H1 (cell line): ENCODE measurements around the gene MYO9B.

Experiments
- CTCF ChIP-seq, 3 experiments: IDR thresholded peaks; 1 replicate in 2 of 3; 2 replicates in 1 of 3; pipeline versions ENCODE4 v1.5.1 to v1.6.1; 2011; ENCODE audit warnings: low read length in 3 of 3, mild to moderate bottlenecking in 3 of 3, inconsistent platforms in 2 of 3, low read depth in 1 of 3, moderate library complexity in 1 of 3; ENCODE audit not compliant: insufficient read depth in 1 of 3; ENCODE audit errors: control extremely low read depth in 1 of 3
- EP300 ChIP-seq, 2 experiments: IDR thresholded peaks; 1 replicate in 1 of 2; 2 replicates in 1 of 2; pipeline ENCODE4 v1.6.1; 2011 to 2012; ENCODE audit warnings: low read depth in 2 of 2, low read length in 2 of 2, mild to moderate bottlenecking in 2 of 2, borderline replicate concordance in 1 of 2, inconsistent platforms in 1 of 2, moderate library complexity in 1 of 2
- EZH2 ChIP-seq: fragments of 200-600 bp; sonication (generic); IDR thresholded peaks from 2 replicates; pipeline ENCODE4 v1.7.1; 2012; ENCODE audit warnings: low read depth, mild to moderate bottlenecking, moderate library complexity, low read length, inconsistent platforms; ENCODE audit not compliant: severe bottlenecking
- POLR2AphosphoS5 ChIP-seq: IDR thresholded peaks from 2 replicates; pipeline ENCODE4 v1.6.1; 2011; ENCODE audit warnings: low read depth, low read length
- RNF2 ChIP-seq: fragments of 200-900, 300-1000 bp; sonication (generic); IDR thresholded peaks from 2 replicates; pipeline ENCODE4 v1.7.1; 2016; ENCODE audit warnings: borderline replicate concordance, low read depth, mild to moderate bottlenecking, antibody characterized with exemption, low read length; ENCODE audit not compliant: poor library complexity, severe bottlenecking; ENCODE audit errors: missing control alignments
- SIRT6 ChIP-seq: IDR thresholded peaks from one replicate; pipeline ENCODE4 v1.7.1; 2012; ENCODE audit warnings: low read length, inconsistent platforms
- SUZ12 ChIP-seq: fragments of 200-600 bp; sonication (generic); IDR thresholded peaks from 2 replicates; pipeline ENCODE4 v1.6.1; 2012; ENCODE audit warnings: mild to moderate bottlenecking, inconsistent platforms, low read length, moderate library complexity, mixed read lengths
- TCF12 ChIP-seq: IDR thresholded peaks from 2 replicates; pipeline ENCODE4 v1.6.1; 2011; ENCODE audit warnings: low read depth, mild to moderate bottlenecking, low read length
- ZNF274 ChIP-seq: IDR thresholded peaks from 2 replicates; pipeline ENCODE4 v1.7.0; 2012; ENCODE audit warnings: low read length, borderline replicate concordance; ENCODE audit errors: extremely low read depth

GRCh38 chr19:17054746-17055145 lies 20.8 kb upstream of the MYO9B start:
- TF ChIP-seq CTCF (IDR thresholded peaks at IDR 0.05; ENCODE audit: control extremely low read depth in 1 of 3, insufficient read depth in 1 of 3, low read depth in 1 of 3, low read length in 3 of 3) (no peak), RNF2 (no peak), POLR2AphosphoS5 (no peak), EZH2 (no peak), EP300 (IDR thresholded peaks at IDR 0.05; ENCODE audit: borderline replicate concordance in 1 of 2, low read depth in 2 of 2, low read length in 2 of 2) (no peak), ZNF274 (no peak), TCF12 (no peak), SUZ12 (no peak), SIRT6 (no peak)
